SH-SY5Y (cell line): Measurements from ENCODE around the gene FRMD4A.

Experiments
- GATA2 ChIP-seq: IDR thresholded peaks from 2 replicates; pipeline ENCODE4 v1.6.1; 2011; ENCODE audit warnings: mild to moderate bottlenecking, low read depth, low read length
- GATA3 ChIP-seq: IDR thresholded peaks from 2 replicates; pipeline ENCODE4 v1.6.1; 2011; ENCODE audit warnings: low read depth, mild to moderate bottlenecking, low read length, moderate library complexity

Gene FRMD4A

GRCh38 chr10:13839030-13839429 lies 491.7 kb downstream of the FRMD4A start:
- TF ChIP-seq GATA2 (no peak), GATA3 (no peak)

GRCh38 chr10:13837966-13838365 lies 492.8 kb downstream of the FRMD4A start:
- TF ChIP-seq GATA3 (no peak), GATA2 (no peak)

- TF ChIP-seq GATA3: peak; percentile 68
- TF ChIP-seq GATA2: peak; percentile 84
Observed at GRCh38 chr10:13834581-13835286, 496.0 kb downstream of the FRMD4A start.

DNA sequence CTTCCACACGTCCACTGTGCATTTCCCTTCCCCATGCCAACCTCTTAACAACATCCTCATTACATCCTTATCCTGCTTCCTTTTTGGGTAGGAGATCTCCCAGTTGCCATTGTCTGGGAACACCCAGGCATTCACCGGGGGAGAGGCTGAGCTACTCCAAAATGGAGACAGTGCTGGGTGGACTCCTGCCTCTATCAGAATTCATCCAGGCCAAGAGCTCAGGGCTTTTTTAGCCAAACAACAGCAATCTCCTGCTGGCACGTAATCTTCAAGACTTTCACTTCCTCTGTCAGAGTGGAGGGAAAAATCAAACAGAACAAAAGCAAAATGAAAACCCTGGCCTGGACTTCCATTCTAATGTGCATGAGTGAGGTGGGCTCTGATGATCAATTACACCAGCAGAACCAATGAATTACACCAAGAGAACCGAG lies 499.0 kb downstream of the FRMD4A start:
- TF ChIP-seq GATA3 (no peak), GATA2 (no peak)

DNA sequence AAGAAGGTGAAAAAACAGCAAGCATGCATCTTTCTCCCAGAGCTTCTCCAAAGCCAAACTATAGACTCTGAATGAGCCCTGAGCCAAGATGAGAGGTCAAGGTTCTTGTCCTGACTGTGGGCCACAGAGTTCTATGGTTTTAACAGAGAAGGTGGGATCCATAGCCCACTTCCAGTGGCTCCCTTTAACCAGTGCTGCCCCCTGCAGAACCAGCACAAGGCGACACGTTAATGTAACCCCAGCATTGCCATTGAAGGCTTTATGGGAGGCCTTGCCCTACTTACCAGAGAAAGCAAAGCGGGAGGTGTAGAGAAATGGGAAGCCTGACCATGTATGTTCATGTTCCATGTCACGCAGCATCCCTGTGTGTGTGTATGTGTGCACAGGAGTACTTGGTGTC lies 500.3 kb downstream of the FRMD4A start:
- TF ChIP-seq GATA3 (no peak), GATA2 (no peak)

DNA sequence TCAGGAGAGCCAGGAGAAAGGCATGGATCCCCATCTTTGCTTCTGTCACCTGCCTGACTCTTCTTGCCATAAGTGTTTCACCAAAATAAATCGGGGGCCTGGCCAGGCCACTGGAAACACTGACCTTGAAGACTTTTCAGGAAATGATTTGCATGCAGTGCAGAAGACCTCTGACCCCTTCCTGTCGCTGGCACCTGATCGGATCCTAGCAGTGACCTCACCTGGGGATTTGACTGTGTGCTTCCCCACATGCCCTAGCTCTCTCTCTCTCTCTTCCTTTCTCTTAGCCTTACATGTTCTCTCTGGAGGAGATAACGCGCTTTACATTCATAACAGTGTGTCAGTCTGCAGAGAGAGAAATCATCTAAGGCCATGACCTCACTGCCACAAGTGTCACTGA lies 500.9 kb downstream of the FRMD4A start:
- TF ChIP-seq GATA2 (no peak), GATA3 (no peak)

- no peak for TF ChIP-seq GATA3
- no peak for TF ChIP-seq GATA2
Observed at GRCh38 chr10:13827076-13827797, 503.5 kb downstream of the FRMD4A start.

DNA sequence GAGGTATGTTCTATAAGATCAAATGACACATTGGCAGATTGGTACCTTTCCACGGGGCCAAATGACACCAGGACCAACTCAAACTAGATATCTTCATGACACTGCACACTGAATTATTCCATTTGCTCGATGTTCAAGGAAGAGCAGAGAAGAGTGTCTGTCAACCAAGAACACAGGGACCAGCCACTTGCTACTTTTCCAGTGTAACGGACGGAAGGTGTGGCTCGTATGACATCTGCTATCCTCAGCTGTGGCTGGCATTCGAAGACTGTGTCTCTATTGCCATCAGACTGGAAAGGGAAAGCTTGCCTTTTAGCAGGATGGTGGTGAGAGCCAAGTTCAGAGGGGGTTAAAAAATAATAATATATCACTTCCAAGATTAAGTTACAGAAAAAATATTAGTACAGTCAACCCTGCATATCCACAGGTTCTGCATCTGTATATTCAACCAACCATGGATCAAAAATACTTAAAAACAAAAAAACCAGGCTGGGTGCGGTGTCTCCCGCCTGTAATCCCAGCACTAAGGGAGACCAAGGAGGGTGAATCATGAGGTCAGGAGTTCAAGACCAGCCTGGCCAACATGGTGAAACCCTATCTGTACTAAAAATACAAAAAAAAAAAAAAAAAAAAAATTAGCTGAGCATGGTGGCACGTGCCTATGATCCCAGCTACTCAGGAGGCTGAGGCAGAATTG lies 506.9 kb downstream of the FRMD4A start:
- TF ChIP-seq GATA2 (no peak), GATA3 (no peak)

DNA sequence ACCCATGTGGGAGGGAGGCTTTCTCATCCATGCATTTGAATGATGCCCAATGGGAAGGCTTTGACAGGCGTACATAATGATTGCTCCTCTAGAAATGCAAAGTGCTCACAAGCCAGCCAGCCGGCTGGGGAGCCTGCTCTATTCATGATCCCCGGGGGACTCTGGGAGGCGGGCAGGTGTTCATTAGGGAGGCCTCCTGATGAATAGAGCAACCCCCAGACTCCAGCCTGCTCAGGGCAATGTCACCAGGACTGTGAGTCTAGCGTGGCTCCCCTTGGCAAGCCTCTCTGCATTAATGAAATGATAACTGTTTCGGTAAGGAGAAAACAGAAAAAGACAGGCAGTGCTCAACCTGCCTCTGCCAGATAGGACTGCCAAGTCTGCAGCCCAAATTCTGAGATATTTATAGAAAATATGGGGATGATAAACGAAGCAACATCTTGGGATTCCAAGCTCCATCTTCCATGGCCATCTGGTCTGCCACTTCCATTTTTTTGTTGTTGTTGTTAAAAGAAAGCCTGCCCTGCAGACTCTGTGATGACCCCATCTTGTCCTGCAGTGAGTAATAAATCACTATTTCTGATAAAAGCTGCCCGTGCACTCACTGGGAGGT lies 507.5 kb downstream of the FRMD4A start:
- no peak for TF ChIP-seq GATA3
- no peak for TF ChIP-seq GATA2

- TF ChIP-seq GATA2: no peak
- TF ChIP-seq GATA3: no peak
Observed at GRCh38 chr10:13822490-13822889, 508.2 kb downstream of the FRMD4A start.

- TF ChIP-seq GATA2: no peak
Observed at GRCh38 chr10:13820964-13821337, 509.8 kb downstream of the FRMD4A start.

- TF ChIP-seq GATA2 (no peak), GATA3 (no peak)
Observed at GRCh38 chr10:13820119-13820963, 510.4 kb downstream of the FRMD4A start.

DNA sequence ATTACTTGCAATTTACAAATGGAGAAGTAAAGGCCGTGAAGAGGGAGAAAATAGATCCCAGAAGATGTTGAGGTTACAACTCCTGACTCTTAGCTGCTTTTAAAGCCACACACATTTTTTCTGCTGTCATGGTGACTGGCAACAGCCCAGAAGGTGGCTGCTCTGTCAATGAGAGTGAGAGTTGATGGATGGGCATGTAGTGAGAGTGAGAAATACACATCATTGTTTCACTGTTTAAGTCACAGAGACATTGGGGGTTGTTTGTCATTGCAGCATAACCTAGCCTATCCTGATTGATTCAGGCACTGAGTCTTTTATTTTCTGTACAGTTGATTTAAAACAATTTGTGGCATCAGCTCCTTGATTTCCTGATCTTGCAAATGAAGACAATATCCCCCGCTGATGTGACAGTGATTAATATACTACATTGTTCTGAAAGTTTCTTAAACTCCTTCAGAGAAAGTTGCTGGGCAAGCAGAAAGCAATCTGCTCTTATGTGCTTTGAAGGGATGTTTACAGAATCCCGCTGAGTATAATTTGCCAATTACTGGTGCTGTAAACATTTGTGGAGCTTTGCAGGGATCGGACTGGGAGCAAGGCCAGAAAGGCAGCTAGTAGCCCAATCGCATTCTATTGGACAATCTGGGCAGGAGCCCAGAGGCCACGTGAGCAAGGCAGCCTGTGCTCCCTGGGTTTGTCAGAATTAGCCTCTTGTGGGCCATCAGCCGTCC lies 514.4 kb downstream of the FRMD4A start:
- TF ChIP-seq GATA3: no peak
- TF ChIP-seq GATA2: no peak
